Middle frontal gyrus (tissue), 1 donor: Measurements from ENCODE around the gene CNNM2.

Source experiments
- DNase-seq: peaks from one replicate; pipeline ENCODE4 v3.0.0-alpha.2; 2015; ENCODE audit warnings: low spot score; ENCODE audit errors: extremely low spot score

CNNM2 gene

DNA sequence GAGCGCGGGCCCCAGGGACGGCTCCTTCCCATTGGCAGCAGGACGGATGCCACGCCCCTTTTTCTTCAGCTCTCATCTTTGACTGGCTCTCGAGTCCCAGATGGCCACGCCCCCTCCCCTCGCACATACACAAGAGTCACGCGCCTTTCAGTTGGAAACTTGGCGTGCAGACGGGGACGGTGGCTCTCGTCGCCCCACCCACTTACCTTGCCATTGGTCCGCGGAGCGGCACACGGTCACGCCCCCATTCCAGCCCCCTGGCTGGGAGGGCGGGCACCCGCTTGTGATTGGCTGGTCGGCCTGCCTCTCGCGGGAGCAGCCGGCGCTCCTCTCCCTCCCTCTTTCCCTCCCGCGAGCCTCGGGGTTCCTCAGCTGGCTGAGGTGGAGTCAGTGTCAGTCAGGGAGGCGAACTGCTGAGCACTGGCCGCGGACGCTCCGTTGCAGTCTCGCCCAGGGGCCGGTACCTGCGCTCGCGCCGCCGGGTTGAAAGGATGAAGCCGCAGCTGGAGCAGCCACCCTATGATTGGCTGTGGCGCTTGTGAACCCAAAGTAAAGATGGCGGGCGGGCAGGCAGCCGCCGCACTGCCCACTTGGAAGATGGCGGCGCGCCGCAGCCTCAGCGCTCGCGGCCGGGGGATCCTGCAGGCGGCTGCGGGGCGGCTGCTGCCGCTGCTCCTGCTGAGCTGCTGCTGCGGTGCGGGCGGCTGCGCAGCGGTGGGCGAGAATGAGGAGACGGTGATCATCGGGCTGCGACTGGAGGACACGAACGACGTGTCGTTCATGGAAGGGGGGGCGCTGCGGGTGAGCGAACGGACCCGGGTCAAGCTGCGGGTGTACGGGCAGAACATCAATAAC lies at the start of gene CNNM2:
Gene CNNM2, plus strand, starts transcription at position 333 of the 855 bp plus-strand sequence. Its CDS starts 187 bp downstream, at position 520.
- DNase-seq: peak; percentile 100

DNA sequence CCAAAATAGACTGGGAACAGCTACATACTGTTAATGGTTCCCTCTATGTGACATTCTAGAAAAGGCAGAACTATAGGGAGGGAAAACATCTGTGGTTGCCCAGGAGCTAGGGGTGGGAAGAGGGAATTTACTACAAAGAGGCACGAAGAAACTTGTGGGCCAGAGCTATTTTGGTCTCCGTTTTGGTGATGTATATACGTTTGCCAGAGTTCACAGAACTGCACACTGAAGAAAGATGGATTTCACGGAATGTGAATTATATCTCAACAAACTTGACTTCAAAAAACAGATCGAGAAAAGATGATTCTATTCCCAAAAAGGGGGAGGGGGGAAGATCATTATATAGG lies 49.2 kb upstream of the CNNM2 start:
- no peak for DNase-seq

DNA sequence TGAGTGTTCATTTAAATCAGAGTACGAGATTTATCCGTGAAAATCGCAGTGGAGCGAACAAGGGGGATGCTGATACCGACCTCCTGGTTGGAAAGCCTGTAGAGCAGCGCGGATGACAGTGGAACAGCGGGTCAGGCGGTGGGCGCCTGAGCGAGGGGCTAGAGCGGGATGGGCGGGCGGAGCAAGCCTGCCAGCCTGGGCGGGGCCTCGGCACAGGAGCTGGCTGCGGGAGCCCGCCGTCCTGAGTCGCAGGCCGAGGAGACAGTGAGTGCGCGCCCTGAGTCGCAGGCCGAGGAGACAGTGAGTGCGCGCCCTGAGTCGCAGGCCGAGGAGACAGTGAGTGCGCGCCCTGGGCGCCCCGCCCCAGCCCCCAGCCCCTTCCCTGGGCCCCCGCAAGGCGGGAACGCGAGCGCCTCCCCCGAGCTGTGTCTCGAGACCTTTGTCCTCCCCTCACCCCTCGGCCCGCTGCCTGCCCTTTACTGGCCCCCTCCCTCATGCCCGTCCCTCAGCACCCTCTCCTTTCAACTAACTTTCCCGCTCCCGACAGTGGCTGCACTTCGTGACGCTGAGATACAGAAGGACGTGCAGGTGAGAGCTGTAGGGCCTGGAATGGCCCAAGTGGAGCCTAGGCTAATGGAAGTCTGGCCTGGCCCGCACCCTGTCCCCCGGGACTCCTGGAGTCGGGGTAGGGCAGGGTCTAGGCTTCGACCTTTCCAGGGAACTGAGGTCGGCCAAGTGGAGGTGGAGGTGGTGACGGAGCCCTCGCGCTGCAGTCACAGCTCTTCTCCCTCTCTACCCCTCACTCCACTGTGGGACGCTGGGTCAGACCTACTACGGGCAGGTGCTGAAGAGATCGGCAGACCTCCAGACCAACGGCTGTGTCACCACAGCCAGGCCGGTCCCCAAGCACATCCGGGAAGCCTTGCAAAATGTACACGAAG lies 48.6 kb upstream of the CNNM2 start, which contains the start of gene AS3MT:
Gene AS3MT, plus strand, starts transcription at position 213 of the 941 bp plus-strand sequence. Its CDS starts 123 bp downstream, at position 336.
- no peak for DNase-seq

DNA sequence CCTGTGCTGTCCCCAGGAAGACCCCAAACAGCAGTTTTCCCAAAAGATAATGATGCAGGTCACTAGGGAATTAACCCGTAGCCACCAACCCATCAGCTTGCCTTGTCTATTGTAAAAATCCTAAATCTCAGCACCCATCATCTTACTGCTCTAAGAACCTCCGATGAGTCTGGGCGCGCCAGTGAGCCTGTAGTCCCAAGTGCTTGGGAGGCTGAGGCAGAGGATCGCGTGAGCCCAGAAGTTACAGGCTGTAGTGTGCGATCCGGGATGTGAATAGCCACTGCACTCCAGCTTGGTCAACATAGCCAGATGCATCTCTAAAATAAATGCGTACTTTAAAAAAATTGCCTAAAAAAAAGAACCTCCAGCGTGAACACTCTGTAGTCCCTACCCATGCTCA lies 47.9 kb upstream of the CNNM2 start:
- DNase-seq: no peak

DNA sequence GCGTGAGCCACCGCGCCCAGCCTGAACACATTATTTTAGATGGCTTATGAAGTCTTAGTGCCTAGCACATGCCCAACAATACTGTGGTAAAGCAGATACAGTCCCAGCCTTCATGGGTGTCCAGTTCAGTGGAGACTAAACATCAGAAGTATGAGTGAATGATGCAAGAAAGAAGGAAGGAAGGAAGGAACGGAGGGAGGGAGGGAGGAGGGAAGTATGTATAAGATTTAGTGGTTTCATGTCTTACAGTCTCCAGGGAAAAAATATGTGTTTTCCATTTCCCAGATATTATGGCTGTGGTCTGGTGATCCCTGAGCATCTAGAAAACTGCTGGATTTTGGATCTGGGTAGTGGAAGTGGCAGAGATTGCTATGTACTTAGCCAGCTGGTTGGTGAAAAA lies 45.9 kb upstream of the CNNM2 start:
- DNase-seq: no peak

DNA sequence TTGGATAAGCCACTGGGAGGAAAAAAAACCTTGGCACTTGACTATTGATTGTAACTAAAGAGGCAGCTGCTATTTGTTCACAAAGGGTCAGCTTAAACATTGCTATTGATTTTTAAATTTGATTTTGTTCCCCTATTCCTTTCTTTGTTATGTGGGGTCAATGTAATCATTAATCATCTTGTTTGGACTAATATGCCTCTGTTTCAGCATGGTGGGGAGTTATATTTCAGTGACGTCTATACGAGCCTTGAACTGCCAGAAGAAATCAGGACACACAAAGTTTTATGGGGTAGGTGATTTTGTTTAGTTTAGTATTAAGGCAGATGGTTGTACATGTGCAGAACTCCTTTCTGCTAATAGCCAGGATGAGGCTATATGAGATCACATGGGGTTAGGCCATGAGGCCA lies 41.3 kb upstream of the CNNM2 start:
- no peak for DNase-seq

DNA sequence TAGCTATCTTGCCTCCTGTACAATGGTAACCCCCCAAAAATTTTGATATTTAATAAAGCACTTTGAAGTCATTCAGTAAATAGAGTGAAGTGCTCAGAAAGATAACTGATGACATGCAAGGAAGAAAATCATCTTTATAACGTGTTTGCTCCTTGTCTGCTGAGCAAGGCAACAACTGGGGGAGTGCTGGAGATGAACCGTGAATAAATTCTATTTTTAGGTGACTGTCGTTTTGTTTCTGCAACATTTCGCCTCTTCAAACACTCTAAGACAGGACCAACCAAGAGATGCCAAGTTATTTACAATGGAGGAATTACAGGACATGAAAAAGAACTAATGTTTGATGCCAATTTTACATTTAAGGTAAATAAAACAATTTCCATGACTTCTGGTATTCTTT lies 39.5 kb upstream of the CNNM2 start:
- DNase-seq: no peak

DNA sequence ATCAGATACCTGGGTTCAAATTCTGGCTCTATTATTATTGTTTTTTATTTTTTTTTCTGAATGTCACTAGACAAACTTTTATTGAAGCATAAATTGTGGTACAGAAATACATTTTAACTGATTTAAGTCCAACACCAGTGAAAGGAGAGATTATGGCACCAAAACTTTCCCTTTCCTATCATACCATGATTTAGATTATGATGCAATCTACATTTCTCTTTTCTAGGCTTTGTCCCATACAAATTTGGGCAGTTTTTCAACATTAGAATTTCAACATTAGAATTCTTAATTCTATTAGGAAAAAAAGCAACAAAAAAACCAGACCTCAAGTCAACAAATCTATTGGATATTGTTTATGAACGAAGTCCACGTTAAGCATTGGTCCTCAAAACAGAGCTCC lies 37.8 kb upstream of the CNNM2 start:
- DNase-seq: no peak

DNA sequence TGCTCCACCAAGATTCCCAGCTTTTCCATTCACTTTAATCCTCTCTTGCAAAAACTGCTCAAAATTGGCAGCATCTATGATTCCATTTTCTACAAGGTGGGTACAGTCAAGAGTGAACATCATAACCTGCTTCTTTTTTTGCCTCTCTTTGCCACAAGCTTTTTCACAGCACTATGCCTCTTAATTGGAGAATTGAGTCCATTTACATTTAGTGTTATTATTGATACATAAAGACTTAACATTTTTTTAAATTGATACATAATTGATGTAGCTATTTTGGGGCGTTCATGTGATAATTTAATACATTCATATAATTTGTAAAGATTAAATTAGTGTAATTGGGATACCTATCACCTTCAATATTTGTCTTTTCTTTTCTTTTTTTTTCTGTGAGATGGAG lies 30.0 kb upstream of the CNNM2 start:
- no peak for DNase-seq

DNA sequence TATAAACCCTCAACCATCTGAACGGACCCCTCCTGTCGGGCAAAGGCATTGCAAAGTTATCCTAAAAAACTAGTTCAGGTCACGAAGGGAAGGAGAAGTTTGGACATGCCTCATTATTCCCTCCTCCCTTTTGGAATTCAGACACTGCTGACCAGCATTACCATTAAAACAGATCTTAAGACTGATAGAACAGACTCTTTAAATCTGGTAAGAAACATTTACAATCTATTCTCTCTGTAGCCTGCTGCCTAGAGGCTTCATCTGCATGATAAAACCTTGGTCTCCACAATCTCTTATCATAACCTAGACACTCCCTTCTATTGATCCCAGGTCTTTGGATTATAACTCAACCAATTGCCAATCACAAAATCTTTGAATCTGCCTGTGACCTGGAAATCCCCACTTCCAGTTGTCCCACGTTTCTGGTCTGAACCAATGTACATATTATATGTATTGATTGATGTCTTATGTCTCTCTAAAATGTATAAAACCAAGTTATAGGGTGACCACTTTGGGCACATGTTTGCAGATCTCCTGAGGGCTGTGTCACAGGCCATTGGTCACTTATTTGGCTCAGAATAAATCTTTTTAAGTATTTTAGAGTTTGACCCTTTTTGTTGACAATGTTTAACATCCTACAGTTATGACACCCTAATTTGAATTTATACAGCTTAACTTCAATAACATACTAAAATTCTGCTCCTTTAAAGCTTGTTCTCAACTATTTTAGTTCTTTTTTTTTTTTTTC lies 23.5 kb upstream of the CNNM2 start:
- DNase-seq: no peak

DNA sequence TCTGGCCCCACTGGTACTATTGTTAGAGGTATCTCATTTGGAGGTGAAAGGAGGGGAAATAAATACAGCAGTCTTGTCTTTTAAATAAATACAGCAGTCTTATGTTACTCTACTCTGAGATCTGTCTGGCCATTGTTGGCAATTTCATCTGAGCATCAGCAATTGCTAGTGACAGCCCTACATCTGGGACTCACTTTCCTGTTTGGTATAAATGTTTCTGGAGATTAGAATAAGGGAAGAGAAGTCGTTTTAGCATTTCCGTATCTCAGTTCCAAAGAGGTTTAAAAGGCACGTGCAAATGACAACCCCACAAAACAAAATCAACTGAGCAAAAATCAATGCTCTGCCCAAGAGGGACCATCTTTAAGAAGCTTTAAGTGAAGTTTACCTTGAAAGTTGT lies 18.1 kb upstream of the CNNM2 start:
- no peak for DNase-seq

DNA sequence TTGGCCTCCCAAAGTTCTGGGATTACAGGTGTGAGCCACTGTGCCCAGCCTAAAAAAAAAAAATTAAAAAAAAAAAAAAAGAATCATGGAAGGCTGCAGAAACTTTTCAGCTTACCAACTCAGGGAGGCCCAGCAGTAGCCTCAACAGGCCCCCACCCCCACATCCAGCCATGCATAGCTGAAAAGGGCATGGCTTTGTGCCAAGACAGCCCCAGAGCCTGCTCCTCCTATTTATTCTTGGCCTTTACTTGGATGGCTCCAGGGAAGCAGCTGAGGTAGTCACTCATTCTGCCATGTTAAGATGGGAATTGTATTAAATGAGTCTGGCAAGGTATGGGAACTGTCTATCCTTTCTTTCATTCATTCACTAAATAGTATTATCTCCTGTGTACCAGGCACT lies 13.7 kb upstream of the CNNM2 start:
- no peak for DNase-seq

DNA sequence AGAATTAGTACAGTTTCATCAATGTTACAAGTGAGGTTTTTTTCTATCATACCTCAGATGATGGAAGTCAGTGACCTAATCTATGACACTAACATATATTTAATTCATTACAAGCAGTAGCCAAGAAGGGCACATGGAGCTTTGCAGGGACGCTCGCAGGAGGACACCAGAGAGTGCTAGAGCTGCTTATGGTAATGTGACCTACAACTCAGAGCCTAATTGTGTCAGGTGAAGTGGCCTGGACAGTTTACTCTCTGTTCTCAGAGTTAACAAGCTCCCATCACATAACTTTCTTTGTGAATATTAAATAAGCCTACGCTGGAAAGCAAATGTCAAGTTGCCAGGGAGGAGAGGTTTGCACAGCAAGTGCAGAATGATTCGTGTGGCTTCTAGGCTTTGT lies 11.6 kb upstream of the CNNM2 start:
- no peak for DNase-seq

DNA sequence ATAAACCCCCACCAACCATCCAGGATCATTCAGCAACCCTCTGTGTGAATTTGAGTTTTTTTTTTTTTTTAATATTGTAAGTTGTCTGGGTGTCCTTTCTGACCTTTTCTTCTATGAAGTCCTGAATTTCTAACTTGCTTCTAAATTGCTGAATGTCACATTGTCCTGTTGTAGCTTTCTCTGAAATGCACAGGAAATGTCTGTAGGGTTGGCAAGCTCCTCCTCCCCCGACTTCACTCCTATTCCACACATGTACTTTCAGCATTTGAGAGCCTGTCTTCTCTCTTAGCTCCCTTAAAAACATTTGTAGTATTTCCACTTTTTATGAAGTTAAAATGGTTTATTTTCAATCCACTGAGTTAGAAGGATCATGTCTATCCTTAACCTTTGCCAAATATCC lies 3.3 kb upstream of the CNNM2 start:
- DNase-seq: no peak

DNA sequence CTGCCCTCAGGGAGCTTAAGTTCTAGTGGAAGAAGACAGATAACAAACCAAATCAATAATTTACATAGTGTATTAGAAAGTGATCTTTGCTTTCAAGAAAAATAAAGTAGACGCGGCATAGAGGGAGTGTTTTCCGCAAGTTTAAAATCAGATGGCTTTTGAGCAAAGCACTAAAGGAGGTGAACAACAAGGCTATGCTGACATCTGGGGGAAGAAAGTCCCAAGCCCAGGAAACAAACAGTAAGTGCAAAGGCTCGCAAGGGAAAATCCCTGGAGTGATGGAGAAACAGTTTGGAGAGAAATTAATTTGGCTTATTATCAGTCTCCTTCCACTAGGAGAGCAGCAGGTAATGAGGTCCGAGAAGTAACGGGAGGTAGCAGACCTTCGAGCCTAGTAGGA lies 1.9 kb upstream of the CNNM2 start:
- no peak for DNase-seq

DNA sequence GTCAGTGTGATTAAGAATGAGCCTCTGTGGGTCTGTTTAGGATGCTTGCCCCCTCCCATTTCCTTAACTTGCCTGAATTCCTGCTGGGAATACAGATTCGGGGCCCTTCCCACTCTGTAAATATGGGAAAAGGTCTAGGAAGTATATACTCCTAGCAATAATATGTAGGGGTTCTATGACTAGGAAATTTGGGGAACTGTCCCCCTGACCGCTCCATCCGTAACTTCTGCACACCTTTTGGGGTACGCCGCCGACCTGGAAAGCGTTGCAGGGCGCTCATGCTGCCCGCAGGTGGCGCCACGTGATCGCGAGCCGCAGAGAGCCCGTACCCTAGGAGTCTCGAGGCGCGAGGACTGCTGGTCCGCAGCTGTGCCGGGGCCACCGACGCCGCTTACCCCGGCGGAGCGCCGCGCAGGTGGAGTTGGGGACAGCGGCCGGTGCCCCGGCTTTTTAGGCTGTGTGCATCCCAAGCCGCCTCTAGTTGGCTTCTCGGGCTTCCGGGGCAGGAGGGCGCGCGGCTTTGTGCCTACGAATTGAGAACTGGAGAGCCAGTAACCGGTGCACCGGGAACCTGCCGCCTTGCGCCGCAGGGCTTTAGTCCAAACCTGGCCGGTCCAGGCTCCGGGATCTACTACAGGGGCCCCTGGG lies 656 bp upstream of the CNNM2 start:
- peak; percentile 58 for DNase-seq

DNA sequence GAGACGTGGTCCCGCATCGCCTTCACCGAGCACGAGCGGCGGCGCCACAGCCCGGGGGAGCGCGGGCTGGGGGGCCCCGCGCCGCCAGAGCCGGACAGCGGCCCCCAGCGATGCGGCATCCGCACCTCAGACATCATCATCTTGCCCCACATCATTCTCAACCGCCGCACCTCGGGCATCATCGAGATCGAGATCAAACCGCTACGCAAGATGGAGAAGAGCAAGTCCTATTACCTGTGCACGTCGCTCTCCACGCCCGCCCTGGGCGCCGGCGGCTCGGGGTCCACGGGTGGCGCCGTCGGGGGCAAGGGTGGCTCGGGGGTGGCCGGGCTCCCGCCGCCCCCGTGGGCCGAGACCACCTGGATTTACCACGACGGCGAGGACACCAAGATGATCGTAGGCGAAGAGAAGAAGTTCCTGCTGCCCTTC lies 737 bp downstream of the CNNM2 start:
- no peak for DNase-seq

DNA sequence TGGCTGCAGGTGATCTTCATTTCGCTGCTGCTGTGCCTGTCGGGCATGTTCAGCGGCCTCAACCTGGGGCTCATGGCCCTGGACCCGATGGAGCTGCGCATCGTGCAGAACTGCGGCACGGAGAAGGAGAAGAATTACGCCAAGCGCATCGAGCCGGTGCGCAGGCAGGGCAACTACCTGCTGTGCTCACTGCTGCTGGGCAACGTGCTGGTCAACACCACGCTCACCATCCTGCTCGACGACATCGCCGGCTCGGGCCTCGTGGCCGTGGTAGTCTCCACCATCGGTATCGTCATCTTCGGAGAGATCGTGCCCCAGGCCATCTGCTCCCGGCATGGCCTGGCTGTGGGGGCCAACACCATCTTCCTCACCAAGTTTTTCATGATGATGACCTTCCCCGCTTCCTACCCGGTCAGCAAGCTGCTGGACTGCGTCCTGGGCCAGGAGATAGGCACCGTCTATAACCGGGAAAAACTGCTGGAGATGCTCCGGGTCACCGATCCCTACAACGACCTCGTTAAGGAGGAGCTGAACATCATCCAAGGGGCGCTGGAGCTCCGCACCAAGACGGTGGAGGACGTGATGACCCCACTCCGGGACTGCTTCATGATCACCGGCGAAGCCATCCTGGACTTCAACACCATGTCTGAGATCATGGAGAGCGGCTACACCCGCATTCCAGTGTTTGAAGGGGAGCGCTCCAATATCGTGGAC lies 1.3 kb downstream of the CNNM2 start:
- no peak for DNase-seq

DNA sequence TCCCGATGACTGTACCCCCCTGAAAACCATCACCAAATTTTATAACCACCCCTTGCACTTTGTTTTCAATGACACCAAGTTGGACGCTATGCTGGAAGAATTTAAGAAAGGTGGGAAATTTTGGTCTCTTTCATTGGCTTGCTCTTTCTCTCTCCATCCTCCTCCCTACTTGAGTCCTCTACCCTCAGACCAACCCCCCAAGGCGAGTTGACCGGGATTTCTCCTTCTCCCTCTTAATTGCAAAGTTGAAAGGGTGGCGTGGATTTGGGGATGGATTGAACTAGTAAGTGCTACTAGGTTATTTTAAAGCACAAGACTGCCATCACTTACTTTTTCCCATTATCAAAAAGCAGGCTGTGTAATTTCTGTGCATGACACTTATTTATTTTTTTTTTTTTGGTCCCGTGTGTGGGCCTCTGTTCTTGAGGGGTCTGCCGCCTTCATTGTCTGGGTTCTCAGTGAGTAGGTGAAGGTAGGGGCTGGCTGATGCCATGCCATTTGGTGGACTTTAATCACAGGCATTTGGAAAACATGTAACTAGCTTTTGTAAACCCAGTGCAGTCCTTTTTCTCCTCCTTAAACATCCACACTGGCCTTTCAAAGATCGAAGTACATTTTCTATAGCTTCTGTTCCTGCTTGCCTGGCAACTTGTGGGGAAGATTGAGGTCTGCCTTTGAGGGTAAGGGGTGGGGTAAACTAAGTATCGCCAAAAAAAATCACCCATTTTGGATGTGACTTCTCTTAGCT lies 2.1 kb downstream of the CNNM2 start:
- DNase-seq: no peak

DNA sequence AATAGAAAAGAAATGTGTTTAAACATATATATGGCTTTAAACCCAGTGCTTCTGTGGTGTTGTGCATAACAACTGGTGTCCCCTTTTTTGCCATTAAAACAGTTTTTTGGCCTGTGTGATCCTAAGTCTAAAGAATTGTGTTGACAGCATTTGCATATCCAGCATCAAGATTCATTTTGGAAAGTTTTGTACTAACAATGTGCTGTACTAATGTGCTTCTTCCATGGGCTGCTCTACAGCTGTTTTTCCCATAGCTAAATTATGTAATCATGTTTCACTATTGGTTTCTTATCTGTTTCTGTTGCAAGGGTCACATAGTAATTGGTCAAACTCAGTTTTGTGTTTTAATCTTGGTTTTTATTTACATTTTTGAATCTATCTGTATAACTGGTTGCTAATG lies 5.5 kb downstream of the CNNM2 start:
- no peak for DNase-seq
